Stimulated activated CD4-positive, alpha-beta T cell treated with anti-CD3 and anti-CD28 coated beads, Interleukin-12 subunit alpha, Interleukin-12 subunit beta, amount 100 ng/mL, for 24 hours (primary cell): Measurements from ENCODE around the gene CSK.

Experiments
- DNase-seq, 2 experiments: peaks; one replicate each; pipeline ENCODE4 v3.0.0-alpha.2; 2020; ENCODE audit warnings: low read depth in 2 of 2

CSK gene

GRCh38 chr15:74801311-74801997 is 19.6 kb downstream of the CSK start:
- no peak for DNase-seq

DNA sequence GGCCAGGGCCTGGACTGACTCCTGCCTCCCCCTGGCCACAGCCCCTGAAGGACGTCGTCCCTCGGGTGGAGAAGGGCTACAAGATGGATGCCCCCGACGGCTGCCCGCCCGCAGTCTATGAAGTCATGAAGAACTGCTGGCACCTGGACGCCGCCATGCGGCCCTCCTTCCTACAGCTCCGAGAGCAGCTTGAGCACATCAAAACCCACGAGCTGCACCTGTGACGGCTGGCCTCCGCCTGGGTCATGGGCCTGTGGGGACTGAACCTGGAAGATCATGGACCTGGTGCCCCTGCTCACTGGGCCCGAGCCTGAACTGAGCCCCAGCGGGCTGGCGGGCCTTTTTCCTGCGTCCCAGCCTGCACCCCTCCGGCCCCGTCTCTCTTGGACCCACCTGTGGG is 20.4 kb downstream of the CSK start:
- no peak for DNase-seq

- DNase-seq, result no peak
These were observed 21.1 kb downstream of the CSK start for GRCh38 chr15:74802862-74803447.

DNA sequence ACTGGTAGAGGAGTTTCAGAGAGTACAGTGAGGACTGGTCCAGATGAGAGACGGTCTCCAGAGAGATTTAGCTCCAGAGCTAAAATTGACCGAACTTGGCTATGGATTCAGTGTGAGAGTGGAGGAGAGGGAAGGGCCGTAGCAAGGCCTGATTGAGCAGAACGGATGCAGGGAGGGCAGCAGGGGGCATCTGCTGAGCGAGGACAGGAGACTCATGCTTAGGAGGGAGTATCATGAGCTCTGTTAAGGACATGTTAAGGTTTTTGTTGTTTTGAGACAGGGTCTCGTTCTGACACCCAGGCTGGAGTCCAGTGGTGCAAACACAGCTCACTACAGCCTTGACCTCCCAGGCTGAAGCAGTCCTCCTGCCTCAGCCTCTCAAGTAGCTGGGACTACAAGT is 23.1 kb downstream of the CSK start:
- DNase-seq, result no peak

GRCh38 chr15:74807282-74807681 is 25.4 kb downstream of the CSK start:
- DNase-seq, result no peak

- no peak for DNase-seq
These were observed 26.4 kb downstream of the CSK start for GRCh38 chr15:74808078-74808839.

GRCh38 chr15:74808840-74809229 is 27.0 kb downstream of the CSK start:
- DNase-seq, result no peak

GRCh38 chr15:74809242-74809641 is 27.4 kb downstream of the CSK start:
- DNase-seq, result no peak

DNA sequence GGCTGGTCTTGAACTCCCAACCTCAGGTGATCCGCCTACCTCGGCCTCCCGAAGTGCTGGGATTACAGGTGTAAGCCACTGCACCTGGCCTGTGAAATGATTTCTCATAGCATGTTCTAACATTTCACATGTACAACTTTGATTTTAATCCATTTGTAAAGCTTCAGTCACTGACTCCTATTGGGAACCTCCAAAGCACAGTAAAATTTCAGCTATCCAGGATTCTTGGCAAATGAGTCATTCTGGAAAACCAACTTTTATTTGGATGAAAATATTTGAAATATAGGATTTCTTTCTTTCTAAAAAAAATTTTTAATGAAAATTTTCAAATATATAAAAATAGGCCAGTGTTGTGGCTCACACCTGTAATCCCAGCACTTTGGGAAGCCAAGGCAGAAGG is 28.1 kb downstream of the CSK start:
- no peak for DNase-seq

DNA sequence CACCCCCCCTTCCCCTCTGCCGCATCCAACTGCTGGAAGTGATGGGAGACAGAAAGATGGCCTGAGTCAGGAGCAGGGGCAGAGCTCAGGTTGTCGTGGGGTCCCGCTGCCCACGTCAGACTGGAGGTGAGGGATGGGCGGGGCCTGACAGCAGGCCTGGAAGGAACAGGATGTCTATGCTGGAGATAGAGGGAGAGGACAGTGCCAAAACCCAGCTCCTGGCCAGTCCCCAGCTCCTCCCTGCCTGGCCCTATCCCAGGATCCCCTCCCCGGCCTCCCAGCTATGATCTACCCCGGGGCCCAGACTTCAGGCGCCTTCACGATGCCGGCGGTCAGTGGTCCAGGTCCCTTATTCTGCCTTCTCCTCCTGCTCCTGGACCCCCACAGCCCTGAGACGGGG is 30.7 kb downstream of the CSK start, which contains the start of gene LMAN1L:
Gene LMAN1L (plus strand): TSS at position 303 of the 400 bp plus-strand sequence. CDS start 20 bp downstream, at position 323.
- no peak for DNase-seq

- no peak for DNase-seq
These were observed 33.4 kb downstream of the CSK start for GRCh38 chr15:74815121-74815934.

DNA sequence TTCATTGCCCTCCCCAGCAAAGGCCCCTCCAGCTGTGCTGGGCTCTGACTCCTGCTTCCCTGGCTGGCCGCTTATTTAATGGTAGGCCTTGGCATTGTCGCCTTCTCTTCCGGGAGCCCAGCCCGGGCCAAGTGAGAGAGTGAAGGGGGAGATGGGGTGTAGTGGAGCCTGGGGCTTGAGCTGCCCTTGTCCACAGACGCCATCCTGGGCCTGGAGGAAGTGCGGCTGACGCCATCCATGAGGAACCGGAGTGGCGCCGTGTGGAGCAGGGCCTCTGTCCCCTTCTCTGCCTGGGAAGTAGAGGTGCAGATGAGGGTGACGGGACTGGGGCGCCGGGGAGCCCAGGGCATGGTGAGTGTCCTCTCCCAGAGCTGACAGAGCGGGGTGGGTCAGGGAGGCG is 34.1 kb downstream of the CSK start:
- DNase-seq, result no peak

DNA sequence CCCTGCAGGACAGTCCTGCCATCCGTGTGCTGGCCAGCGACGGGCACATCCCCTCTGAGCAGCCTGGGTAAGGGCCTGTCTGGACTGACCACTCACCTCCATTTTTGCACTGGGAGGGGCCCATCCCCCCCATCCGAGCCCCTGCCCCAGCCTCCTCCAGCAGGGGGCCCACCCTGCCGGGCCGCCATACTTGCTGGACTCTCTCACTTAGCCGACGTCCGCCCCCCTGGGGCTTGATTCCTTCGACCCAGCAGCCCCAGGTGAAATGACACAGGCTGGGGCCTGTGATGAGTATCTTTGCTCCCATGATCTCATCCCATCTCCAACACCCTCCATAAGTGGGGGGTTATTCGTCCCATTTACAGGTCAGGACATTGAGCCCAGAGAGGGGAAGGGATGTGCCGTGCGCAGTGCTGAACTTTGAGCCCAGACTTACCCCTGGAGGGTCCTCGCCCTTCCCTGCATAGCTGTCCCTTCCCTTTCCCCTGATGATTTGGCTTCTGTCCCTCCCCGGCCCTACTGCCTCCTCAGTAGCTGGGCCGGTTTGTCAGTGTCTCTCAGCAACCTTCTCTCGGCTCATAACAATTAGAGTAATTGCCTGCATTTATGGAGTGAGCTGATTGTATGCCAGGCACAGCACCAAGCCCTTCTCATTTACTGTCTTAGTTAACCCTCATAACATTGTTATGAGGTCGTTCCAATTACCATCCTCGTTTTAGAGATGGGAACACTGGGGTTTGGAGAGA is 34.9 kb downstream of the CSK start:
- no peak for DNase-seq

GRCh38 chr15:74817370-74817737 is 35.5 kb downstream of the CSK start:
- DNase-seq, result no peak

- no peak for DNase-seq
These were observed 38.2 kb downstream of the CSK start for GRCh38 chr15:74820056-74820455.

DNA sequence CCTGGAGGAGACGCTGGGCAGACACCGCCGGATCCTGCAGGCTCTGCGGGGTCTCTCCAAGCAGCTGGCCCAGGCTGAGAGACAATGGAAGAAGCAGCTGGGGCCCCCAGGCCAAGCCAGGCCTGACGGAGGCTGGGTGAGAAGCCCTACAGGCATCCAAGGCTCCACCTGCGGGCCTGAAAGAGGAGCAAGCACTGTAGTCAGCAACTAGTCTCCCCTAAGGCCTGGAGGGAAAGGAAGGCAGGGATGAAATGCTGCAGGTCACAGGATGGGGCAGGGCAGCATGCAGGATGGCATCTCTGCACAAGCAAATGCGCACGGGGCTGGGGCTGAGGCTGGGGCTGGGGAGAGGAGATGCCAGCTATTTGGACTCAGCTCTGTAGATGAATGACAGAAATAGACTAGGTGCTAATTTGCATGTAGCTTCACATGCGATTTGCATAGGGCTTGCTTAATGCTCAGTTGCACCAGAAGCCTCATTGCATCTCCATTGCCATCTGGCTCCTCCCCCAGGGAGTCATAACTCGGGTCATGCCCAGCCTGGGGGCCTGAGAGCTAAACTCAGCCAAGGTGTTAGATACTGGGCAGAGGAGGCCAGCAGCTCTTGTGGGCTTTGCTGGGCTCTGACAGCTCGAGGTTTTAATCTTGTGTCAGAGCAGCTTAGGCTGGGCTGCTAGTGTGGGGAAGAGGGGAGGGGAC is 39.4 kb downstream of the CSK start:
- DNase-seq, result no peak

DNA sequence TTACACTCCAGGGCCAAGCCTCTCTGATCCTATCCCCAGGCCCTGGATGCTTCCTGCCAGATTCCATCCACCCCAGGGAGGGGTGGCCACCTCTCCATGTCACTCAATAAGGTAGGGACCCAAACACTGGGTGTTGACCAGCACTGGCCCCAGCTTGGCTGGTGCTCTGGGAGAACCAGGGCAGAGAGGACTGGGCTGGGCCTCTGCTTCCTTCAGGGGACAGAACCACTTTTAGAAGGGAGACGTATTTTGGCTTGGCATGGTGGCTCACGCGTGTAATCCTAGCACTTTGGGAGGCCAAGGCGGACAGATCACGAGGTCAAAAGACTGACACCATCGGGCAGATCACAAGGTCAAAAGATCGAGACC is 39.9 kb downstream of the CSK start:
- DNase-seq, result no peak

DNA sequence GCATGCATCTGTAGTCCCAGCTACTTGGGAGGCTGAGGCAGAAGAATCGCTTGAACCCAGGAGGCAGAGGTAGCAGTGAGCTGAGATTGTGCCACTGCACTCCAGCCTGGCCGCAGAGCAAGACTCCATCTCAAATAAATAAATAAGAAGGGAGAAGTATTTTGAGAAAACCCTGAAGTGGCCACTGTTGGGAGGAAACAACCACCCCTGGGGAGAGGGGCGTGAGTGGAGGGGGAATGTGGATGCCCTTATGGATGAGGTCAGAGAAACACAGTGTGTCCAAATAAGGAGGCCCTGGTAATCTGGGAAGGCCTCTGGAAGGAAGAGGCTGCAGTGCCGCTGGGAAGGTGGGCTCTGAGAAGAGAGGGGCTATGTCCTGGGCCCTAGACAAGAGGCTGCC is 40.4 kb downstream of the CSK start:
- DNase-seq, result no peak

GRCh38 chr15:74823324-74823723 is 41.4 kb downstream of the CSK start:
- no peak for DNase-seq

DNA sequence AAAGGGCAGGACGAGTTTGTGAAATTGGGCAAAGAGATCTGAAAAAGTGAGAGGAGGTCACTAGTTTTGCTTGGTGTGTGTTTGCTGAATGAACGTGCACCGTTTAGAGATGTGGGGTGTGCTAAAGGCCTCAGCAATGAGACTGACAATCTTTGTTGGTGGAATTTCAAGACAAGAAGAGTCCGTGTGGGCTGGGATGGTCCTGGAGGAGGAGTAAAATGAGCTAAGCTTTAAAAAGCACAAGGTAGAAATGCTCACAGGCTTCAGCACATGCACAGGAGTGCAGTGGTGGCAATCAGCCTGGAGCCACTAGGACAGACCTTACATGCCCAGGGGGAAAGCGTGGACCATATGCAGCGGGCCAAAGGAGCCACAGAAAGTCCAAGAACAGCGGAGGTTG is 43.1 kb downstream of the CSK start:
- no peak for DNase-seq

GRCh38 chr15:74825866-74826265 is 44.0 kb downstream of the CSK start:
- DNase-seq, result no peak
